Measurements from ENCODE around the gene RPS25. TPM values are rescaled to one million over a fixed set of nuclear protein-coding genes. Genes with fewer than 3 reads are reported as not detected.
A peak's percentile ranks its signal among the peaks of the same experiment; 100 is the strongest.

Gene RPS25
- total and polyA plus RNA-seq, 10 of the 15 experiments (the other 5 are each of a cell fraction or from before 2014, with no cell fraction given), result 886 to 3,746 (median 3,066) TPM

DNA sequence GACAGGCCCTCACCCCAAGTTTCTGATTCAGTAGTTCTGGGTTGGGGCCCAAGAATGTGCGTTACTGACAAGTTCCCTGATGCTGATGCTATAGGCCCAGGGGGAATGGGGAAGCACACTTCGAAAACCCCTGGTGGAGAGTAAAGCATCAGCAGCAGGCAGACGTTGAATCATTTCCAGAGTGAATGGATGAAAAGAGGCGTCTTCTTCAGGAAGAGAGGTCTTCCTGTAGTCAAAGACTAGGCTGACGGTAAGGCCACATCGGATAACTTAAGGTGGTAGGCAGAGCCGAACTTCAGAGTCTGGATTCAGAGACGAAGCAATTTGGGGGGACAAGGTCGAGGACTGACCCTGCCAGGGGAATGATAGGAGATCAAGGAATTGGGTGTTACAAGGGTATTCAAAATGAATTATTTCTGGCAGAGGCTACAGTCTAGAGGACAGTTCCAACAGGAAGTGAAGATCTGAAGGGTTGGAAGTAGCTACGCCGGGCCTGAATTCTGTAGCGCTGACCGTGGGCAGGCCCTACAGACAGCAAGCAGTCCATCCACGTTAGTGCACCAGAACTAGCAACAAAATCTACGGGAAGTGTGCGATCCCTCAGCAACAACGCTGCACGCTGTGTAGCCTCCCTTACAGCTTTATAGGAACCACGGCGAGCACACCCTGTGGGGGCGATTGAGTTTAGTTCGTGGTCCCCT lies 21.1 kb downstream of the RPS25 start (continued):
- no peak for TF ChIP-seq REST (IDR thresholded peaks at IDR 0.05; ENCODE audit: low read depth, low read length)
- TF ChIP-seq YBX1 (IDR thresholded peaks at IDR 0.05), result no peak
- TF ChIP-seq PAX8 (IDR thresholded peaks at IDR 0.05), result no peak
- TF ChIP-seq ETV6 (conservative IDR thresholded peaks at IDR 0.05 in 1 of 2, IDR thresholded peaks at IDR 0.05 in 1 of 2; ENCODE audit: borderline replicate concordance in 1 of 2, low read depth in 1 of 2), result peak in 1 of 2 experiments; percentile 31; a peak in 1 of 4 replicates
- no peak for TF ChIP-seq E2F8 (IDR thresholded peaks at IDR 0.05; ENCODE audit: low read depth, partially characterized antibody)
- TF ChIP-seq, protein P1, sequence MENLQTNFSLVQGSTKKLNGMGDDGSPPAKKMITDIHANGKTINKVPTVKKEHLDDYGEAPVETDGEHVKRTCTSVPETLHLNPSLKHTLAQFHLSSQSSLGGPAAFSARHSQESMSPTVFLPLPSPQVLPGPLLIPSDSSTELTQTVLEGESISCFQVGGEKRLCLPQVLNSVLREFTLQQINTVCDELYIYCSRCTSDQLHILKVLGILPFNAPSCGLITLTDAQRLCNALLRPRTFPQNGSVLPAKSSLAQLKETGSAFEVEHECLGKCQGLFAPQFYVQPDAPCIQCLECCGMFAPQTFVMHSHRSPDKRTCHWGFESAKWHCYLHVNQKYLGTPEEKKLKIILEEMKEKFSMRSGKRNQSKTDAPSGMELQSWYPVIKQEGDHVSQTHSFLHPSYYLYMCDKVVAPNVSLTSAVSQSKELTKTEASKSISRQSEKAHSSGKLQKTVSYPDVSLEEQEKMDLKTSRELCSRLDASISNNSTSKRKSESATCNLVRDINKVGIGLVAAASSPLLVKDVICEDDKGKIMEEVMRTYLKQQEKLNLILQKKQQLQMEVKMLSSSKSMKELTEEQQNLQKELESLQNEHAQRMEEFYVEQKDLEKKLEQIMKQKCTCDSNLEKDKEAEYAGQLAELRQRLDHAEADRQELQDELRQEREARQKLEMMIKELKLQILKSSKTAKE (IDR thresholded peaks at IDR 0.05; ENCODE audit: low read depth, poor library complexity, severe bottlenecking), result peak; percentile 48
- TF ChIP-seq, protein P2, sequence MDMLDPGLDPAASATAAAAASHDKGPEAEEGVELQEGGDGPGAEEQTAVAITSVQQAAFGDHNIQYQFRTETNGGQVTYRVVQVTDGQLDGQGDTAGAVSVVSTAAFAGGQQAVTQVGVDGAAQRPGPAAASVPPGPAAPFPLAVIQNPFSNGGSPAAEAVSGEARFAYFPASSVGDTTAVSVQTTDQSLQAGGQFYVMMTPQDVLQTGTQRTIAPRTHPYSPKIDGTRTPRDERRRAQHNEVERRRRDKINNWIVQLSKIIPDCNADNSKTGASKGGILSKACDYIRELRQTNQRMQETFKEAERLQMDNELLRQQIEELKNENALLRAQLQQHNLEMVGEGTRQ (IDR thresholded peaks at IDR 0.05; ENCODE audit: borderline replicate concordance, low read depth, low read length), result no peak
- TF ChIP-seq MEF2B (IDR thresholded peaks at IDR 0.05; ENCODE audit: partially characterized antibody, poor library complexity, severe bottlenecking), result peak; percentile 11
- TF ChIP-seq CTCF (IDR thresholded peaks at IDR 0.05 in 2 of 3, conservative IDR thresholded peaks at IDR 0.05 in 1 of 3; ENCODE audit: control insufficient read depth in 2 of 3, extremely low read depth in 1 of 3, insufficient read depth in 1 of 3, low read depth in 3 of 3, low read length in 3 of 3), result peak; percentile 22 to 46 (median 40); a peak in 5 of 6 replicates
